Stimulated activated CD4-positive, alpha-beta T cell treated with anti-CD3 and anti-CD28 coated beads, Interleukin-1b, Interleukin-23, amount 100 ng/mL, for 4 hours (primary cell): ENCODE data around the gene ABCF2.
A peak's percentile ranks its signal among the peaks of the same experiment; 100 is the strongest.

Experiments used
- DNase-seq, 2 donors: peaks; one replicate each; pipeline ENCODE4 v3.0.0-alpha.2; 2020; ENCODE audit warnings: low read depth in 2 of 2

Gene ABCF2

DNA sequence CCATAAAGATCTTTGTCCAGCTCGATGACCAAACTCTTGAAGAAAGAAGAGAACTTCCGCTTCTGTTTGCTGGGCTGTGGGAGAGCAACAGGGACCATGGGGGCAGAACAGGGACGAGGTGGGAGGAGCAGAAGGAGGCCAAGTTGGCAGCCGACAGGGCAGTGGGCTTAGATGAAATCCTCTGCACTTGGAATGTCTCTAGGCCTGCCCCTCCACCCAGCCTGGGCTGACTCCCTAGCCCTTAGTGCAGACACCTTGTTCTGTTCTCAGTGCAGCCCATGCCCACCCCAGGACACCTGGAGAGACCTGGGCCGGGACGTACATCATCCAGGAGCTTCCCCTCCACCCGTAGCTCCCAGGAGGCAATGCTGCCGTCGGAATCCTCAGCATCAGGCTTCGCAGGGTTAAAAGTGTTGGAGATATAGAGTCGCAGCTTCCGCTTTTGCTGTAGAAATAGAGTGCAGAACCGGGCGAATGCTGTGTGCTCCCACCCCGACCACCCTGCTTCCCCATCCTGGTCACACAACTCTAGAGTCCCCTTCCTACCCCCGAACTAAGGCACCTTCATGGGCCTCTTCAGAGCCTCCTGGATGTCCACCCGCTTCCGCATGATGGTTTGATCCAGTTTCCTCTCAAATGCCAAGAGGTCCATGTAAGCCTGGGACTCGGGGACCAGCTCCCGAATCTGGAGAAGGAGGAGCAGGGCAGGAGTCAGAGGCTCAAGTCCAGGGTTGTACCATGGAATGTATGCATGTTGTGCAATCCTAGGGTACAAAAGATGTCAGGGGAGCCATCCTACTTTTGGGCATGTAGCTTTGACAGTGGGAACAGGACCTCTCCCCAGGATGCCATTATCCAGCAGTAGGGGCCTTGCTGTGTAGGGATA lies 15.4 kb upstream of the ABCF2 start:
- DNase-seq: no peak

DNA sequence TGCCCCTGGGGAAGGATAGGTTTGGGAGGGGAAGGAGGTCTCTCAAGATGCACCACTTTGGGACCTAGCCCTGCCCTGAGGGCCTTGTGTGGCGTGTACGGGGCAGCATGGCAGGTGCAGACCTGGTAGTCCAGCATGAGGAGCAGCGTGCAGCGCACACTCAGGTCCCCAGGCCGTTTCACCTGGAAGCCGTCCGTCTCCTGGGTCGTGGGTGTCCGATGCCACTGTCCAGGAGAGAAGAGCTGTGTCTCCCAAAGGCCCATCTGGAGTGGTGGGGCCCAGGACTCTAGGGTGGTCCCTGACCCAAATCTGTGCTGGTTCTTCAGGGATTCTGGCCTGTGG lies 14.7 kb upstream of the ABCF2 start:
- DNase-seq: no peak

DNA sequence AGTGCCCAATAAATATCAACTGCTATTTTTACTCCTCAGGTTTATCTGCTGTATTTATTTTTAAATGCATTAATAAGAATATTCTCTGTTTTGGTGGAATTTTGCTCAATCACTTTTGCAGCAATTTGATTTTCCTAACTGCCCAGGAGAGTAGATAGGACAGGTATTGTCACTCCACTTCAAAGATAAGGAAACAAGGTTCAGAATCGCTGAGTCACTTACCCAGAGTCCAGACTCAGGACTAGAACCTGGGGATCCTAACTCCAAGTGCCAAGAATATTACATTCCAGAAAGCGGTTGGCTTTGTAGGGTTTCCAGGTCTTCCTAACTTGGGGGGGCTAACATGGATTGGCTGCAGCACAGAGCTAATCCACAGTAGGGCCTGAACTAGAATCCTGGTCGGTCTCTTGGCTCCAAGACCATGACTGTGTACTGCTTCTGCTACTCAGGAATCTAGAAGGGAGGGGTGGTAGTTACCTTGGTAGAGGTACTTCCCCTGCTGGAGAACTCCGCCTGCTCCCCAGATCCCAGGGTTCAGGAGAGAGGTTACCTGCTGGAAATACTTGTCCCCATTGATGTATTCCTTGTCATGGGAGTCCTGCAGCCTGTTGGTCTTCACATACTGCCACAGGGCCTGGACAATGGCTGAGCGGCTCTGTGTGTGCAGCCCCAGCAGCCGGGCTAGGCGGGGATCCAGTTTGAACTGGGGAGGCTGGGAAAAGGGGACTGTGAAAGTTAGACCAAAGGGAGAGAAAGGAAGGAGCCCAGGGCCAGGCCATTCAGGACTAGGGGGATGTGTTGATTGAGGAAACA lies 14.1 kb upstream of the ABCF2 start:
- no peak for DNase-seq

DNA sequence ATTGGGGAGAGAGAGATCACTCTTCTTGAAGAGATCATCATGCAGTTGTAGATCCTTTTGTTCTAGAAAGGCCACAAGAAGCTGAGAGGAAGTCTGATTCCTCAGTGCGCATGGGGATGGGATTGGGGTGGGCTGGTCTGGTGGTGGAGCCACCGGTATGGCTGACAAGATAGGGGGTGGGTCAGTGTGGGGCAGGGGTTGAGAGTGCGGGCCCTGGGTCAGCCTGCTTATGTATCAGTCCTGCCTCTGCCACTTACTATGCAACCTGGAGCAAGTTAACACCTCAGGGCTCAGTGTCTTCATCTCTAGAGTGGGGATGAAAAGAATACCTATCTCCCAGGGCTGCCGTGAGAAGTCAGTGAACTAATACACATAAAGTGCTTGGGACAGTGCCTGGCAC lies 13.5 kb upstream of the ABCF2 start:
- DNase-seq: no peak

DNA sequence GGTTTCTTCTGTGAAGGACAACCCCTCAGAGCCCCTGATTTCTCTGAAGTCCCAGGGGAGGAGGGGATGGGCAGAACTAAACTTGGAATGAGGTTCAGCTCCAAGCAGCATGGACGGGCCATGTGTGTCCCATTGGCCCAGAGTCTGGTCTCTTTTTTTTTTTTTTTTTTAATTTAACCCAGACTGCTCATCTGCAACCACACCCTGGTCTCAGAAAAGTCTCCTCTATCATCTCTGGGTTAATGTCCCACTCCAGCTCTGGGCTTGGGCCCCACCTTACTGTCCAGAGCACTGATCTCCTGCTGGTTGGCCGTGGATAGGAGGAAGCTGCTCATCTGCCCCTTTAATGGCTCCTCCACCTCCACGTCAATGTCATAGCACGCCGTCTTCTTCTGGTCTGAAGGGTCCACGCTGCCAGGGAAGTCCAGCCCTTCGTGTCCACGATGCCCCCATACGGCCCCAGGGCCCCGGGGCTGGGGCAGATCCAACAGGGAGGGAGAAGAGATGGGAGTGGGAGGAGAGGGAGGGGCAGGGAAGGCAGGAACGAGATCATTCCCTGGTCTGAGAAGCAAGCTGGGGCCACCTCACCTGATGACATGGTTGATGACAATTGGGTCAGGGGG lies 12.9 kb upstream of the ABCF2 start:
- DNase-seq: no peak

DNA sequence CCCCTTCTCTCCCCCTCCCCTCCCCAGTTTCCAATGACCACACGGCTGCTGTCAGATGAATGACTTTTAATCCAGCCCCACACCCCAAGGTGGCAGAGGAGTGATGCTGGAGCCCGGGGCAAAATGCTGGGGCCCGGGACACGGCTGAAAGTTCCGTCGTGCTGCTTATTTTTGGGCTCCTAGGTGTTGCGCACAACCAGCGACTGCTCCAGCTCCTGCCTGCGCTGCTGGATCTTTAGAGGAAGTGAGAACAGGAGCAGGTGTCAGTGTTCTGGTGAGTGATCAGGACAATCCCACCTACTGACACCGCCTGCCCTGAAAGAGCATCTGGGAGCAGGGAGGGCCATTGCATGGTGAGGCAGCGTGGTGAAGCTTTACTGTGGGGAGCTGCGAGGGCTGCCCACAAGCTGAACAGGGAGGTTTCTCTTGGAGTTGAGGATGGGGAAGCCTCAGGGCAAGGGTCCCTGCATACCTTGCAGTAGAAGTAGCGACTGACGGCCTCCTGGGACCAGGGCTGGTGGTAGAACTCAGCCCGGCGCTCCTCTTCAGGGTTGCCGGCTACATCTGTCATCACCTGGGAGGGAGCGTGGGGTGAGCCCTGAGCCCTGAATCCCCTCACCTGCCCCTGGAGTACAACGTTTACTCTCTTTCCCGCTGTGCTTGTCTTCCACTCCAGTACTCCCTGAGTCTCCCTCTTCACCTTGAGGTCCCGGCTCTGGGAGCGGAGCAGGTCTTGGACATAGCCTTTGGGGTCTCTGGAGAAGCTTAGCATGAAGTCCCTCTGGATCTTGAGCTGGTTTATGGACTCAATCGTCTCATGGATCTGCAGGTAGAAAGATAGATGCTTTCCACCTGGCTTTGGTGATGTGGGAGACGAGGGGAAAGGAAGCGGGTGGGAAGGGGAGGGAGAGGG lies 12.2 kb upstream of the ABCF2 start:
- DNase-seq: no peak

DNA sequence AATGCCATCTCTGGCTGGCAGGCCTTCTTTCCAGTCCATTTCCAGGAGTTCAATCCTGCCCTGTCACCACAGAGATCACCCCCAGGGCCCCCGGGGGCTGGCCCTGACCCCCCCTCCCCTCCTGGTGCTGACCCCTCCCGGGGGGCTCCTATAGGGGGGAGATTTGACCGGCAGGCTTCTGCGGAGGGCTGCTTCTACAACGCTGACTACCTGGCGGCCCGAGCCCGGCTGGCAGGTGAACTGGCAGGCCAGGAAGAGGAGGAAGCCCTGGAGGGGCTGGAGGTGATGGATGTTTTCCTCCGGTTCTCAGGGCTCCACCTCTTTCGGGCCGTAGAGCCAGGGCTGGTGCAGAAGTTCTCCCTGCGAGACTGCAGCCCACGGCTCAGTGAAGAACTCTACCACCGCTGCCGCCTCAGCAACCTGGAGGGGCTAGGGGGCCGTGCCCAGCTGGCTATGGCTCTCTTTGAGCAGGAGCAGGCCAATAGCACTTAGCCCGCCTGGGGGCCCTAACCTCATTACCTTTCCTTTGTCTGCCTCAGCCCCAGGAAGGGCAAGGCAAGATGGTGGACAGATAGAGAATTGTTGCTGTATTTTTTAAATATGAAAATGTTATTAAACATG lies 11.3 kb upstream of the ABCF2 start:
- DNase-seq: no peak

DNA sequence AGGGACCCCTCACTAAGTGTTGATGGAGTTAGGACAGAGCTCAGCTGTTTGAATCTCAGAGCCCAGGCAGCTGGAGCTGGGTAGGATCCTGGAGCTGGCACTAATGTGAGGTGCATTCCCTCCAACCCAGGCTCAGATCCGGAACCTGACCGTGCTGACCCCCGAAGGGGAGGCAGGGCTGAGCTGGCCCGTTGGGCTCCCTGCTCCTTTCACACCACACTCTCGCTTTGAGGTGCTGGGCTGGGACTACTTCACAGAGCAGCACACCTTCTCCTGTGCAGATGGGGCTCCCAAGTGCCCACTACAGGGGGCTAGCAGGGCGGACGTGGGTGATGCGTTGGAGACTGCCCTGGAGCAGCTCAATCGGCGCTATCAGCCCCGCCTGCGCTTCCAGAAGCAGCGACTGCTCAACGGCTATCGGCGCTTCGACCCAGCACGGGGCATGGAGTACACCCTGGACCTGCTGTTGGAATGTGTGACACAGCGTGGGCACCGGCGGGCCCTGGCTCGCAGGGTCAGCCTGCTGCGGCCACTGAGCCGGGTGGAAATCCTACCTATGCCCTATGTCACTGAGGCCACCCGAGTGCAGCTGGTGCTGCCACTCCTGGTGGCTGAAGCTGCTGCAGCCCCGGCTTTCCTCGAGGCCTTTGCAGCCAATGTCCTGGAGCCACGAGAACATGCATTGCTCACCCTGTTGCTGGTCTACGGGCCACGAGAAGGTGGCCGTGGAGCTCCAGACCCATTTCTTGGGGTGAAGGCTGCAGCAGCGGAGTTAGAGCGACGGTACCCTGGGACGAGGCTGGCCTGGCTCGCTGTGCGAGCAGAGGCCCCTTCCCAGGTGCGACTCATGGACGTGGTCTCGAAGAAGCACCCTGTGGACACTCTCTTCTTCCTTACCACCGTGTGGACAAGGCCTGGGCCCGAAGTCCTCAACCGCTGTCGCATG lies 10.5 kb upstream of the ABCF2 start:
- DNase-seq: no peak

DNA sequence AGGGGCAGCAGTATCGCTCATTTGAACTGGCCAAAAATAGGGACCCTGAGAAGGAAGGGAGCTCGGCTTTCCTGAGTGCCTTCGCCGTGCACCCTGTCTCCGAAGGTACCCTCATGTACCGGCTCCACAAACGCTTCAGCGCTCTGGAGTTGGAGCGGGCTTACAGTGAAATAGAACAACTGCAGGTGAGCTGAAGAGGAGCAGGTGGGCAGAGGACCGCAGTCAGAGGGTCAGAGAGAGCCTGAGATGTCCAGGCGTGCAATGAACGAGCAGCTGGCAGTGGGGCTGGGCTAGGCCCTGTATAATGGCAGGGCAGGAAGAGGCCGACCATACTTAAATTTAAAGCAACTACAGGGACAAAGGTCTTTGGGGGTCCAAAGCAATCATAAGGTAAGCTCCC lies 9.4 kb upstream of the ABCF2 start:
- DNase-seq: no peak

DNA sequence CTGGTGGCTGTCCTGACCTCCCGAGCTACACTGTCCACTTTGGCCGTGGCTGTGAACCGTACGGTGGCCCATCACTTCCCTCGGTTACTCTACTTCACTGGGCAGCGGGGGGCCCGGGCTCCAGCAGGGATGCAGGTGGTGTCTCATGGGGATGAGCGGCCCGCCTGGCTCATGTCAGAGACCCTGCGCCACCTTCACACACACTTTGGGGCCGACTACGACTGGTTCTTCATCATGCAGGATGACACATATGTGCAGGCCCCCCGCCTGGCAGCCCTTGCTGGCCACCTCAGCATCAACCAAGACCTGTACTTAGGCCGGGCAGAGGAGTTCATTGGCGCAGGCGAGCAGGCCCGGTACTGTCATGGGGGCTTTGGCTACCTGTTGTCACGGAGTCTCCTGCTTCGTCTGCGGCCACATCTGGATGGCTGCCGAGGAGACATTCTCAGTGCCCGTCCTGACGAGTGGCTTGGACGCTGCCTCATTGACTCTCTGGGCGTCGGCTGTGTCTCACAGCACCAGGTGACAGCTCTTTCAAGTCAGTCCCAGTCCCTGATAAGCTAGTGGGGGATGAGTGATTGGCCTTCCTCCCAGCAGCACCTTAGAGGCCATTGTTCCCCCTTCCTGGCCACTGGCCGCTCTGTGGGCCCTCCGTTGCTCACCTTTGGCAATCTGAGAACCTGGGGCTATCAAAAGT lies 8.2 kb upstream of the ABCF2 start:
- no peak for DNase-seq

DNA sequence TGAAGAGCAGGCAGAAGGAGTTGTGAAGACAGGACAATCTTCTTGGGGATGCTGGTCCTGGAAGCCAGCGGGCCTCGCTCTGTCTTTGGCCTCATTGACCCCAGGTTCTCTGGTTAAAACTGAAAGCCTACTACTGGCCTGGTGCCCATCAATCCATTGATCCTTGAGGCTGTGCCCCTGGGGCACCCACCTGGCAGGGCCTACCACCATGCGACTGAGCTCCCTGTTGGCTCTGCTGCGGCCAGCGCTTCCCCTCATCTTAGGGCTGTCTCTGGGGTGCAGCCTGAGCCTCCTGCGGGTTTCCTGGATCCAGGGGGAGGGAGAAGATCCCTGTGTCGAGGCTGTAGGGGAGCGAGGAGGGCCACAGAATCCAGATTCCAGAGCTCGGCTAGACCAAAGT lies 6.8 kb upstream of the ABCF2 start:
- no peak for DNase-seq

DNA sequence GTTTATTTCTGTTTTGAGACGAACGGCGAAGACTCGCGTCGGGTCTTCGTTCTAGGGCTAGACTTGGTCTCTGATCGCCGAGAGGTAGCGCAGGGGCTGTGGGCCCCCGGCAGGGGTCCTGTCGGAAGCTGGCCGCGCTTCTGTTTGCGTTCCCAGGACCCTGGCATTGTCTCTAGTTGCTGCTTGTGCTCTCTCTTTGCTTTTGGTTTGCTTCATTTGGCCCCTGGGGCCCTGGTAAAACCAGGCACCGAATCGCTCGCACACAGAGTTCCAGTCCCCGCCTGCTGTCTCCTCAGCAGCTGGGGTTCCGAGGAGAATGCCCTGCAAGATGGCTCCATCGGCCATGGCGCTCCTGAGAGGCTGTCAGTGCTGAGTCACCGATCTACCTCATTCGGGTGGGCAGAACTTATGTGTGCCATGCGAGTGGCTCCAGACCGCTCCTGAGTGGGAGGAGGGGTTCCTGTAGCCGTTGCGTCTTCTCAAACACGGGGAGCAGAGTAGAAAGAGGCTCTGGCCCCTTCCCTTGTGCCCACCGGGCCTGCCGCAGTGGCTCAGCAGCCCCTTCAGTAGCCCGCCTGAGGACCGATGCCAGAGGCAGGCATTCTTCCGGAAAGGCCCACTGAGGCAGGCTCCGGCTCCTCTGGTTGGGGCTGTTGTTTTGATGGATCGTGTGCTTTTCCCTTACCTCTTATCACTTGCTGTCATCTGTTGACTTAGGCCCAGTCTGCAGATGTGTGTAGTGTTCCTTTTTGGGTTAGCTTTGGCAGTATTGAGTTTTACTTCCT lies 6.1 kb upstream of the ABCF2 start:
- peak; percentile 55 to 64 for DNase-seq

DNA sequence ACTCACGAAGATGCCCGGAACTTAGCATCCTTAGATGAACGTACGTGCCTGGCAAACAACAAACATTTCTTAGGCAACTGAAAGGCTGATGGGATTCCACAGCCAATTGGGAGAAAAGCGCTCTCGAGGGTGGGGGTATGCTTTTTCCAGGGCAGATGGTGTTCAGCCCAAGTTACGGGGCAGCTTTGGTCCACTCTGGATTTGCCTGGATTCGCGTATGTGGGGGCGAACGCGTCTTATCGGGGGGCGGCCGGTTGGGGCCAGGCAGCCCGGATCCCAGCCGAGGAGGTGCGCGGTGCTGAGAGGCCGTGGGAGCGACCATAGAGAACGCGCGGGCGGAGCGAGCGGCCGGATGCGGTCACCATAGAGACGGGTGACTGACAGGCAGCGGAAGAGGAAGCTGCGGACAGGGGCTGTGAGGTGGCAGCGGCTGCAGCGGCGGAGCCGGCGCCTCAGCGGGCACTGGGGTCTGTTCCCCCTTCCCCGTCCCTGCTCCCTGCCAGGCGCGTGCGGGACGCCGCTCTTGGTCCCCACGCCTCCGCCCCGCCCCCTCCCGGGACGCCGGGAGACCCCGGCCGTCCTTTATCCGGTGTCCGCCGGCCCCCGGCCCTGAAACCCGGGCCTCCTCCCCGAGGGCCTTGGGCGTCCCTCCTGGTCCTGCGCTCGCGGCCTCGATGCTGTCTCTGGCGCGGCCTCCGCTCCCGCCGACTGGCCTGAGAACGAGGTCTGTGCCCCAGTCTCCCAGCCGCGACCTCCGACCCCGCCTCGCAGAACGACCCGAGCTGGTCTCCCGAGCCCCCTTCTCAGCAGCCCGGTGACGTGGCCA lies 5.3 kb upstream of the ABCF2 start, which contains the start of gene CHPF2:
Gene CHPF2 (plus strand): TSS at position 393 of the 826 bp plus-strand sequence. CDS start 1,529 bp downstream, outside the sequence.
- DNase-seq: peak; percentile 77 to 81

DNA sequence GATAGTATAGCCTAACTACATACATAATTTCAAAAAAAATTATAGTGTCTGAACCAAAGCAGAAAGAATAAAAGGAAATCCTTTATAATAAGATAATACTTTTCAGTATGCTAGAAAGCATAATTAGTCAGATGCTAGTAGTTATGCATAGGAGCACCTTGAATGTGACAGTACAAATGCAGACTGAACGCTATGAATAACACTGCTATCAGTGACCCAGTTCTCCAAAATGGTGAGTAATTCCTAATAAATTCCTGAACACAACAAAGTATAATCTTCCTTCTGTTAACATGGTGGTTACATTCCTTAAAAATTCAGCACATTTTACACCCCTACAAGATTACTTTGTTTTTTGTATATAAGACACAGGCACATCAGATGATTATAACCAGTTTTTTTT lies 4.1 kb upstream of the ABCF2 start:
- DNase-seq: no peak

DNA sequence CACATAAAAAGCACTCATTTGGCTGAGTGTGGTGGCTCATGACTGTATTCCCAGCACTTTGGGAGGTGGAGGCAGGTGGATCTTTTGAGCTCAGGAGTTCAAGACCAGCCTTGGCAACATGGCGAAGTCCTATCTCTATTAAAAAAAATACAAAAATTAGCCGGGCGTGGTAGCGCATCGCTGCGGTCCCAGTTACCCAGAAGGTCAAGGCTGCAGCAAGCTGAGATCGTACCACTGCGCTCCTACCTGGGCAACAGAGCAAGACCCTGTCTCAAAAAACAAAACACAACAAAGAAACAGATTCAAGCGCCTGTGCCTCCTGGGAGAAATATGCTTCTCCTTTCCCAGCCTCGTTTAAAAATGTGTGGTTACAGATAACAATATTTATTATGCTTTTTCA lies 2.2 kb upstream of the ABCF2 start:
- no peak for DNase-seq

DNA sequence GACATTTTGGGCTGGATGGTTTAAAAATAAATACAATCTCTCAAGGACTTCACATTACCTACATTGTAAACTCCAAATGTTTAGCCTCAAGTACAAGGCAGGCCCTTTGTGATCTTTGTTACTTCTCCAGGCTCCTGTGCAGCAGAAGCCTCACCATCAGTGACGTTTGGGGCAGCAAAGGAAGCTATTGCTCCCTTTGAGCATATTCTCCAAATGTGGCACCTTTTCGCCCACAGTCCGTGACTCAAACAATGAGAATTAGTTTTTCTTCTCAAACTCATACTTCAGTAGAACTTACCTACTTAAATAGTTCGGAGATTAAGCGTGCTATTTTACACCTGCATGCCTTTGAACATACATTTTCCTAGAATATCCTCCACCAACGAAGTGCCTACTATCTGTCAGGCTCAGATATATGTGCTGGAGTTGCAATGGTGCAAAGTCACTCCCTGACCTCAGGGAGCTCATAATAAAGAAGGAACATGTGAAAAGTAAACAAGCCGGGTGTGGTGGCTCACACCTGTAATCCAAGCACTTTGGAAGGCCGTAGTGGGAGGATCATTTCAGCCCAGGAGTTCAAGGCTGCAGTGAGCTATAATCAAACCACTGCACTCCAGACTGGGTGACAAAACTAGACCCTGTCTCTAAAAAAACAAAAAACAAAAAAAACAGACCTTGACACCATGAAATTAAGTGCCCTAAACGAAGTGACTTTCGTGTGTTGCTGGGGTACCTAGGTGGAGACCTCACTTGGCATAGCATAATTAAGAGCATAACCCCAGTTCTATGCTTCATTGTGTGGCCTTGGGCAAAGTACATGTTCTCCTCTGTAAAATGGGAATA lies 1.2 kb upstream of the ABCF2 start:
- no peak for DNase-seq

DNA sequence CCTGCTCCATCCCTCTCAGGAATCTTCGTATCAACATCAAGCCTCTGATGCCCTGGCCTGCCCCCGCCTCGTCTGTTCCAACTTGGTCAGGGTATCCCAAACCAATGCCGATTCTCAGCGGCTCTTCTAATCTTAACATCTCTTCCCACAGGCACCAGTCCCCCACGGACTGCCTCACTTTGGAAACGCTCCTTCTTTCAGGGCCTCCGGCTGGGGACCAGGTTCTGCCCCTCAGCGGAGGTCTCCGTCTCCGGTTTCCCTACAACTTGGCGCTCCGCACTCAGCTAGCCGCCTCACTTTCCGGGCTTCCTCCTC lies 488 bp downstream of the ABCF2 start:
- DNase-seq: no peak
